Osteoblast (primary cell): ENCODE results near the gene G0S2. TPM values are rescaled to one million over a fixed set of nuclear protein-coding genes. Genes with fewer than 3 reads are reported as not detected.

ENCODE experiments used
- DNase-seq: peaks from one replicate; pipeline ENCODE4 v3.0.0; 2011; ENCODE audit warnings: low spot score, mixed read lengths; ENCODE audit not compliant: insufficient read length; ENCODE audit errors: missing footprints
- H2AFZ ChIP-seq: 2 replicates; pipeline ENCODE4 v1.6.0; 2011; ENCODE audit warnings: mild to moderate bottlenecking, low read length
- H3K27ac ChIP-seq: 2 replicates; pipeline ENCODE4 v1.5.1; 2011; ENCODE audit warnings: mild to moderate bottlenecking, low read depth, low read length, moderate library complexity
- H3K27me3 ChIP-seq: 2 replicates; pipeline ENCODE4 v1.6.0; 2012; ENCODE audit warnings: mild to moderate bottlenecking, control low read depth, inconsistent platforms, low read length, moderate library complexity; ENCODE audit not compliant: insufficient read depth
- H3K36me3 ChIP-seq: 2 replicates; pipeline ENCODE4 v1.5.1; 2011; ENCODE audit warnings: mild to moderate bottlenecking, low read length, control low read depth, moderate library complexity; ENCODE audit not compliant: insufficient read depth
- H3K4me1 ChIP-seq: 2 replicates; pipeline ENCODE4 v1.5.1; 2011; ENCODE audit warnings: mild to moderate bottlenecking, low read length, control low read depth, moderate library complexity; ENCODE audit not compliant: insufficient read depth
- H3K4me2 ChIP-seq: 2 replicates; pipeline ENCODE4 v1.6.0; 2011; ENCODE audit warnings: mild to moderate bottlenecking, low read length; ENCODE audit not compliant: insufficient read depth
- H3K4me3 ChIP-seq: fragments of 200-600 bp; sonication (generic); 3 replicates; pipeline ENCODE4 v1.5.1; 2012; ENCODE audit warnings: mild to moderate bottlenecking, low read length, inconsistent platforms; ENCODE audit not compliant: insufficient read depth
- H3K79me2 ChIP-seq: 2 replicates; pipeline ENCODE4 v1.6.0; 2012; ENCODE audit warnings: mild to moderate bottlenecking, low read length, control low read depth, inconsistent platforms; ENCODE audit not compliant: insufficient read depth
- H3K9me3 ChIP-seq: 2 replicates; pipeline ENCODE4 v1.5.1; 2011; ENCODE audit warnings: low read depth, low read length, control low read depth
- H4K20me1 ChIP-seq: 2 replicates; pipeline ENCODE4 v1.6.0; 2012; ENCODE audit warnings: mild to moderate bottlenecking, low read length, control low read depth; ENCODE audit not compliant: insufficient read depth
- total RNA-seq: library from RNA; depleted of rRNA; stranded (reverse); fragments of >200 nt; gene quantifications from 2 replicates; pipeline ENCODE4 v1.2.3, GENCODE V29; 2012
- TF ChIP-seq, protein P1 (sequence below): IDR thresholded peaks from 2 replicates; pipeline ENCODE4 v1.5.1; 2011; ENCODE audit warnings: mild to moderate bottlenecking, low read depth, low read length, moderate library complexity; ENCODE audit errors: extremely low read depth

The G0S2 gene
- total RNA-seq, 1 donor, result 10.5 TPM

- no peaks in the 10 kb centered on the region for H3K9me3 ChIP-seq
- H4K20me1 ChIP-seq, result no peaks in the 10 kb centered on the region
- no peak overlapping the region for H3K4me2 ChIP-seq
- DNase-seq, result no peak
- no peak overlapping the region for H3K4me3 ChIP-seq
- no peak overlapping the region for H3K27ac ChIP-seq
- no peaks in the 10 kb centered on the region for H3K79me2 ChIP-seq
- no peaks in the 10 kb centered on the region for H3K36me3 ChIP-seq
- no peaks in the 10 kb centered on the region for H3K27me3 ChIP-seq
- no peak overlapping the region for H2AFZ ChIP-seq
- TF ChIP-seq, protein P1, sequence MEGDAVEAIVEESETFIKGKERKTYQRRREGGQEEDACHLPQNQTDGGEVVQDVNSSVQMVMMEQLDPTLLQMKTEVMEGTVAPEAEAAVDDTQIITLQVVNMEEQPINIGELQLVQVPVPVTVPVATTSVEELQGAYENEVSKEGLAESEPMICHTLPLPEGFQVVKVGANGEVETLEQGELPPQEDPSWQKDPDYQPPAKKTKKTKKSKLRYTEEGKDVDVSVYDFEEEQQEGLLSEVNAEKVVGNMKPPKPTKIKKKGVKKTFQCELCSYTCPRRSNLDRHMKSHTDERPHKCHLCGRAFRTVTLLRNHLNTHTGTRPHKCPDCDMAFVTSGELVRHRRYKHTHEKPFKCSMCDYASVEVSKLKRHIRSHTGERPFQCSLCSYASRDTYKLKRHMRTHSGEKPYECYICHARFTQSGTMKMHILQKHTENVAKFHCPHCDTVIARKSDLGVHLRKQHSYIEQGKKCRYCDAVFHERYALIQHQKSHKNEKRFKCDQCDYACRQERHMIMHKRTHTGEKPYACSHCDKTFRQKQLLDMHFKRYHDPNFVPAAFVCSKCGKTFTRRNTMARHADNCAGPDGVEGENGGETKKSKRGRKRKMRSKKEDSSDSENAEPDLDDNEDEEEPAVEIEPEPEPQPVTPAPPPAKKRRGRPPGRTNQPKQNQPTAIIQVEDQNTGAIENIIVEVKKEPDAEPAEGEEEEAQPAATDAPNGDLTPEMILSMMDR, result no peak
- no peaks in the 10 kb centered on the region for H3K4me1 ChIP-seq
Observed at GRCh38 chr1:209710847-209711246, 35.6 kb downstream of the G0S2 start.

DNA sequence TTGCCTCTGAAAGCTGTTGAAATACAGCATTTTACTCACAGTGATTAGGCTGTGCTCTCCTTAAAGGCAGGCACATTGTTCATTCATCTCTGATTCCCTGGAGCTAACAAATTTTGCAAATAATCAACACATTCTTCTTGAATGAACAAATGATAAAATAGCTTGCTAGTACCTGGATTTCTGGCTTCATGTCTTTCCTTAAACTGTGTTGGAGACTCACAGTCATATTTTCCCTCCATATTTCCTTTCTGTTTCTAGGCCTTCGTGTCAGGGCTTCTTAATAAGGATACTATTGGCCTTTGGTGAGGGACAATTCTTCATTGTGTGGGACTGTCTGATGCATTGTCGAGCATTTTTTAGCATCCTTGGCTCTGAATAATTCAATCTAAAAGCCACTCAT, 39.1 kb downstream of the G0S2 start:
- H4K20me1 ChIP-seq, result no peaks in the 10 kb centered on the region
- H3K4me2 ChIP-seq, result no peak overlapping the region
- H3K9me3 ChIP-seq, result no peaks in the 10 kb centered on the region
- H3K79me2 ChIP-seq, result no peaks in the 10 kb centered on the region
- no peaks in the 10 kb centered on the region for H3K27me3 ChIP-seq
- no peaks in the 10 kb centered on the region for H3K36me3 ChIP-seq
- no peak overlapping the region for H3K4me3 ChIP-seq
- no peak overlapping the region for H3K27ac ChIP-seq
- TF ChIP-seq, protein P1, result no peak
- no peak for DNase-seq
- no peaks in the 10 kb centered on the region for H3K4me1 ChIP-seq
- H2AFZ ChIP-seq, result no peak overlapping the region

- Histone ChIP-seq H3K4me3 (no peak overlapping the region), H2AFZ (no peak overlapping the region), H3K27ac (no peak overlapping the region), H3K4me1 (no peaks in the 10 kb centered on the region), H3K79me2 (no peaks in the 10 kb centered on the region), H3K36me3 (no peaks in the 10 kb centered on the region), H3K27me3 (no peaks in the 10 kb centered on the region), H3K9me3 (no peaks in the 10 kb centered on the region), H4K20me1 (no peaks in the 10 kb centered on the region), H3K4me2 (no peak overlapping the region)
- TF ChIP-seq, protein P1, result no peak
- no peak for DNase-seq
Observed at GRCh38 chr1:209715314-209715713, 40.1 kb downstream of the G0S2 start.

DNA sequence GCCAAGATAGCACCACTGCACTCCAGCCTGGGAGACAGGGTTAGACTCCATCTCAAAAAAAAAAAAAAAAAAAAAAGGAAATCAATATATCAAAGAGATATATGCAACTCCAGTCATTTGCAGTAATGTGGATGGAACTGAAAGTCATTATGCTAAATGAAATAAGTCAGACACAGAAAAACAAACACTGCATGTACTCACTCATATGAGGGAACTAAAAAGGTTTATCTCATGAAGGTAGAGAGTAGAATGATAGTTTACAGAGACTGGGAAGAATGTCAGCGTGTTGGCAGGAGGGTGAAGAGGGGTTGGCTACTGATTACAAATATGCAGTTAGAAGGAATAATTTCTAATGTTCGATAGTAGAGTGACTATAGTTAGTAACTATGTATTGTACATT, 42.6 kb downstream of the G0S2 start:
- TF ChIP-seq, protein P1, result no peak
- Histone ChIP-seq H3K4me3 (no peak overlapping the region), H4K20me1 (no peaks in the 10 kb centered on the region), H3K4me1 (peaks cover 8% of the 10 kb centered on the region), H3K27ac (no peak overlapping the region), H3K9me3 (no peaks in the 10 kb centered on the region), H3K79me2 (no peaks in the 10 kb centered on the region), H3K36me3 (no peaks in the 10 kb centered on the region), H3K4me2 (no peak overlapping the region), H3K27me3 (no peaks in the 10 kb centered on the region), H2AFZ (no peak overlapping the region)
- DNase-seq, result no peak
